K562 (cell line): ENCODE data around the gene TP53I13. TPM values are rescaled to one million over a fixed set of nuclear protein-coding genes. Genes with fewer than 3 reads are reported as not detected.

Experiments used
- ATAC-seq: fragments of 200-7000 bp; cut with Tn5 transposase; 3 replicates; pipeline ENCODE4 v1.9.1; 2020; ENCODE audit warnings: moderate library complexity
- BruUV-seq: library from RNA; stranded (reverse); fragments of 400-500 nt; replicated peaks from 2 replicates; lab custom pipeline; 2021; lab: Mats Ljungman, UMichigan
- CTCF ChIA-PET: fragments of 300-600 bp; formaldehyde crosslinking; extraction: SDS; loops from one replicate; lab custom pipeline; 2021; ENCODE audit warnings: low intra/inter-chr PET ratio; lab: Yijun Ruan, JAX
- POLR2A ChIA-PET: fragments of 300-600, 350-650 bp; sonication (Branson Sonifier 250); formaldehyde crosslinking; extraction: SDS; loops from one replicate; lab custom pipeline; 2021; ENCODE audit warnings: antibody characterized with exemption, inconsistent platforms; lab: Yijun Ruan, JAX
- DNase-seq, 4 experiments: peaks; one replicate each; pipeline versions ENCODE4 v3.0.0 to v3.0.0-alpha.2; 2011 to 2018; ENCODE audit warnings: low spot score in 3 of 4, mixed read lengths in 3 of 4; ENCODE audit errors: extremely low read depth in 1 of 4
- FAIRE-seq: peaks from 2 replicates; lab custom pipeline; 2011; peaks lifted over from hg19 to GRCh38; lab: Jason Lieb, UNC
- H2AFZ ChIP-seq: 2 replicates; pipeline ENCODE4 v1.6.0; 2011; ENCODE audit warnings: low read depth, low read length, control low read depth, inconsistent platforms
- H3K27ac ChIP-seq: fragments of 200-600 bp; 3 replicates; pipeline ENCODE4 v1.8.0; 2011; ENCODE audit warnings: low read depth, mild to moderate bottlenecking, control low read depth, inconsistent platforms, low read length, moderate library complexity, mixed read lengths; ENCODE audit errors: extremely low read depth
- H3K27me3 ChIP-seq, 2 experiments: fragments of 300-600 bp in 1 of 2; 2 replicates in 1 of 2; 3 replicates in 1 of 2; pipeline versions ENCODE4 v1.6.0 to v1.8.0; 2011; ENCODE audit warnings: inconsistent platforms in 2 of 2, low read length in 2 of 2, mild to moderate bottlenecking in 1 of 2, mixed read lengths in 1 of 2, moderate library complexity in 1 of 2; ENCODE audit not compliant: control insufficient read depth in 2 of 2, insufficient read depth in 2 of 2
- H3K36me3 ChIP-seq: fragments of 300-600 bp; 3 replicates; pipeline ENCODE4 v1.8.0; 2011; ENCODE audit warnings: mild to moderate bottlenecking, low read length, inconsistent platforms; ENCODE audit not compliant: control insufficient read depth, insufficient read depth
- H3K4me1 ChIP-seq, 2 experiments: fragments of 200-600 bp in 1 of 2; replicated peaks in 1 of 2; 2 replicates in 1 of 2; 3 replicates in 1 of 2; pipeline versions ENCODE4 v1.5.1 to v1.8.0; 2011; ENCODE audit warnings: inconsistent platforms in 2 of 2, low read length in 2 of 2, mild to moderate bottlenecking in 1 of 2, mixed read lengths in 1 of 2, moderate library complexity in 1 of 2; ENCODE audit not compliant: control insufficient read depth in 2 of 2, insufficient read depth in 2 of 2
- H3K4me2 ChIP-seq: 2 replicates; pipeline ENCODE4 v1.6.1; 2011; ENCODE audit warnings: low read length, control low read depth, inconsistent platforms, mixed read lengths; ENCODE audit not compliant: insufficient read depth
- H3K4me3 ChIP-seq: fragments of 200-600 bp; sonication (generic), shearing (Covaris generic); 2 replicates; pipeline ENCODE4 v1.5.1; 2016; ENCODE audit warnings: control low read depth, inconsistent platforms
- H3K79me2 ChIP-seq: fragments of 200-600 bp; 3 replicates; pipeline ENCODE4 v1.8.0; 2011; ENCODE audit warnings: low read length, inconsistent platforms; ENCODE audit not compliant: control insufficient read depth, insufficient read depth
- H3K9ac ChIP-seq, 2 experiments: 2 replicates each; pipeline versions ENCODE4 v1.6.0 to v1.6.1; 2011; ENCODE audit warnings: low read depth in 2 of 2, low read length in 2 of 2, control low read depth in 1 of 2, inconsistent platforms in 1 of 2, mild to moderate bottlenecking in 1 of 2, mixed read lengths in 1 of 2; ENCODE audit not compliant: insufficient read depth in 1 of 2
- H3K9me1 ChIP-seq: one replicate; pipeline ENCODE4 v1.6.0; 2011; ENCODE audit warnings: inconsistent platforms, mild to moderate bottlenecking, low read length, moderate library complexity; ENCODE audit not compliant: control insufficient read depth, insufficient read depth
- H3K9me3 ChIP-seq: replicated peaks from 2 replicates; pipeline ENCODE4 v1.5.1; 2011; ENCODE audit warnings: low read depth, low read length, inconsistent platforms; ENCODE audit not compliant: control insufficient read depth, insufficient read depth
- H4K20me1 ChIP-seq: replicated peaks from 2 replicates; pipeline ENCODE4 v1.6.1; 2011; ENCODE audit warnings: low read length, inconsistent platforms, mixed read lengths; ENCODE audit not compliant: control insufficient read depth, insufficient read depth
- DACH1 ChIP-seq: fragments of 450-650 bp; IDR thresholded peaks from 2 replicates; pipeline ENCODE4 v1.6.1; 2018; ENCODE audit not compliant: partially characterized antibody
- FOXO4 ChIP-seq: fragments of 450-650 bp; formaldehyde crosslinking; IDR thresholded peaks from 2 replicates; pipeline ENCODE4 v1.4.0; 2020; ENCODE audit warnings: mild to moderate bottlenecking, moderate library complexity
- RBM22 ChIP-seq: fragments of 200-400 bp; formaldehyde crosslinking; IDR thresholded peaks from 2 replicates; pipeline ENCODE4 v1.6.1; 2018; ENCODE audit warnings: low read length, low read depth; ENCODE audit not compliant: poor library complexity, severe bottlenecking
- SMAD1 ChIP-seq: fragments of 150-350 bp; IDR thresholded peaks from 2 replicates; pipeline ENCODE4 v1.6.1; 2014; ENCODE audit warnings: low read length, low read depth; ENCODE audit not compliant: partially characterized antibody
- SMAD2 ChIP-seq: fragments of 150-350 bp; IDR thresholded peaks from 2 replicates; pipeline ENCODE4 v1.6.1; 2014; ENCODE audit warnings: low read depth, mild to moderate bottlenecking, low read length
- SPI1 ChIP-seq: IDR thresholded peaks from 2 replicates; pipeline ENCODE4 v1.6.1; 2011; ENCODE audit warnings: low read depth, low read length, control low read depth, borderline replicate concordance
- THRA ChIP-seq: fragments of 450-650 bp; IDR thresholded peaks from 2 replicates; pipeline ENCODE4 v1.6.1; 2017; ENCODE audit warnings: mild to moderate bottlenecking, moderate library complexity
- VEZF1 ChIP-seq: fragments of 200-800 bp; sonication (Bioruptor generic); IDR thresholded peaks from 2 replicates; pipeline ENCODE4 v1.6.1; 2017; ENCODE audit warnings: missing genetic modification characterization, missing compliant biosample characterization
- ZNF175 ChIP-seq: fragments of 200-800 bp; sonication (Bioruptor generic); IDR thresholded peaks from 2 replicates; pipeline ENCODE4 v1.6.1; 2016; ENCODE audit warnings: low read depth, mild to moderate bottlenecking, missing genetic modification characterization, missing compliant biosample characterization
- WGBS: fragments of 100-300 bp; shearing (Covaris generic); methylation state at CpG from one replicate; pipeline ENCODE4 v1.1.6; 2016; ENCODE audit warnings: low coverage, mixed read lengths; ENCODE audit not compliant: insufficient coverage; ENCODE audit errors: missing lambda C conversion rate; 5-methylcytosine and 5-hydroxymethylcytosine counted together
- in situ Hi-C: fragments of 300-500 bp; cut with MboI; formaldehyde crosslinking; loops from 4 replicates; pipeline ENCODE4 v1.15.0; 2018; ENCODE audit warnings: inconsistent platforms, mixed read lengths
- intact Hi-C: fragments of 100-400 bp; cut with micrococcal nuclease; formaldehyde crosslinking; loops from 2 replicates; pipeline ENCODE4 v1.14.2; 2022
- polyA plus RNA-seq, 8 experiments: library from polyadenylated mRNA; depleted of rRNA in 4 of 8; stranded (reverse) in 5 of 8; unstranded in 3 of 8; fragments of >200 nt; fragmentation: Nextera tagmentation in 2 of 8; fragmentation: Illumina TruSeq in 1 of 8; extraction: Ambion mirVana in 2 of 8; extraction: Trizol in 1 of 8; gene quantifications; 2 replicates each; pipeline versions ENCODE4 v1.2.1 to v1.2.3, GENCODE V29; 2011 to 2014; ENCODE audit warnings: inconsistent platforms in 1 of 8, missing spikeins in 1 of 8
- total RNA-seq, 7 experiments: library from RNA; depleted of rRNA in 6 of 7; stranded (reverse); fragments of >200 nt in 6 of 7; fragmentation: Illumina TruSeq in 2 of 7; extraction: Trizol in 2 of 7; gene quantifications; 2 replicates each; pipeline versions ENCODE4 v1.2.1 to v1.2.3, GENCODE V29; 2011 to 2021; ENCODE audit warnings: low replicate concordance in 1 of 7

The TP53I13 gene
- total and polyA plus RNA-seq, 9 of the 15 experiments (the other 6 are each of a cell fraction or from before 2014, with no cell fraction given), result 0.08 to 28.3 (median 9.1) TPM

- no peaks in the 10 kb centered on the region for H3K9me3 ChIP-seq
- H3K27ac ChIP-seq, result no peak overlapping the region
- H3K9ac ChIP-seq, result peak overlapping the region in 1 of 2 experiments; percentile 53; a peak in 1 of 4 replicates
- peaks cover 10 to 13% of the 10 kb centered on the region in 2 experiments; a peak in 4 of 5 replicates for H3K27me3 ChIP-seq
- no peaks in the 10 kb centered on the region for H3K36me3 ChIP-seq
- ChIA-PET POLR2A (interaction anchor here (0.8 to 0.9 kb wide), 2 partner anchors 17 to 26 kb away, joined by 3 to 5 read pairs; no protein-coding TSS in a partner anchor), CTCF (no interaction called here)
- no TSS peak for BruUV-seq
- no peak overlapping the region for H3K4me2 ChIP-seq
- TF ChIP-seq FOXO4 (no peak), VEZF1 (no peak), DACH1 (no peak), ZNF175 (CRISPR knock-in tag) (no peak), SMAD2 (no peak), SMAD1 (no peak), RBM22 (no peak), THRA (no peak), SPI1 (0 out of 2 replicates have a peak, but pooled peaks have one; percentile 12)
- no peak for FAIRE-seq
- H3K9me1 ChIP-seq, result no peaks in the 10 kb centered on the region
- no peaks in the 10 kb centered on the region for H3K79me2 ChIP-seq
- H4K20me1 ChIP-seq, result peaks cover 19% of the 10 kb centered on the region
- intact Hi-C loops (no loop called here), in situ Hi-C loops (no loop called here)
- DNase-seq, result no peak
- no peak for ATAC-seq
- H3K4me3 ChIP-seq, result no peak overlapping the region
- H3K4me1 ChIP-seq, result peaks cover 8 to 9% of the 10 kb centered on the region in 2 experiments; a peak in 4 of 5 replicates
- WGBS, result 11% methylated on average over 5 of the region's 6 CpGs
- H2AFZ ChIP-seq, result no peak overlapping the region
Measured at GRCh38 chr17:29560316-29560715, 8.2 kb upstream of the TP53I13 start.
